Fibroblast of skin of abdomen (primary cell): ENCODE results near the gene C16orf86. TPM values are rescaled to one million over a fixed set of nuclear protein-coding genes. Genes with fewer than 3 reads are reported as not detected.

Experiments
- DNase-seq: peaks from one replicate; pipeline ENCODE4 v3.0.0-alpha.2; 2013
- polyA plus RNA-seq, 2 experiments: library from polyadenylated mRNA; unstranded; fragments of 120-200 nt; gene quantifications; one replicate each; pipeline ENCODE4 v1.2.1, GENCODE V29; 2013; ENCODE audit not compliant: insufficient read length in 2 of 2

C16orf86 gene, protein sequence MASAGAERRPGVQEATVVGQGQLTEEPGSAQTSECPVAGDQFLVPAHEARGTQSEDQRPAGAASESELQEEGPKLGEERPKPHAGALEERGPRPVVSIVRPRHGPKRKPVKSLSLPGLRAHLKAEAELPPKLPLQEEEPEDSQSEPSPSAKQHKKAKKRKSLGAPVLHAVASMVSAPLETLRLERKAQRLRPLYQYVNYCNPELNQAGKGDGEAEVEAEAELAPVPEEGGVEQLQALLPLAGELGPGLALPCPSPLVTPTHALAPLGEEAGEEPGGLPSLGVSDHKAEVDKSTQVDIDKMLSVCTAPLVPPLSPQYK
- polyA plus RNA-seq (2013, experiment 1 of 2; ENCODE audit: insufficient read length) = 2.5 TPM
- polyA plus RNA-seq (2013, experiment 2 of 2; ENCODE audit: insufficient read length) = 2.5 TPM

DNA sequence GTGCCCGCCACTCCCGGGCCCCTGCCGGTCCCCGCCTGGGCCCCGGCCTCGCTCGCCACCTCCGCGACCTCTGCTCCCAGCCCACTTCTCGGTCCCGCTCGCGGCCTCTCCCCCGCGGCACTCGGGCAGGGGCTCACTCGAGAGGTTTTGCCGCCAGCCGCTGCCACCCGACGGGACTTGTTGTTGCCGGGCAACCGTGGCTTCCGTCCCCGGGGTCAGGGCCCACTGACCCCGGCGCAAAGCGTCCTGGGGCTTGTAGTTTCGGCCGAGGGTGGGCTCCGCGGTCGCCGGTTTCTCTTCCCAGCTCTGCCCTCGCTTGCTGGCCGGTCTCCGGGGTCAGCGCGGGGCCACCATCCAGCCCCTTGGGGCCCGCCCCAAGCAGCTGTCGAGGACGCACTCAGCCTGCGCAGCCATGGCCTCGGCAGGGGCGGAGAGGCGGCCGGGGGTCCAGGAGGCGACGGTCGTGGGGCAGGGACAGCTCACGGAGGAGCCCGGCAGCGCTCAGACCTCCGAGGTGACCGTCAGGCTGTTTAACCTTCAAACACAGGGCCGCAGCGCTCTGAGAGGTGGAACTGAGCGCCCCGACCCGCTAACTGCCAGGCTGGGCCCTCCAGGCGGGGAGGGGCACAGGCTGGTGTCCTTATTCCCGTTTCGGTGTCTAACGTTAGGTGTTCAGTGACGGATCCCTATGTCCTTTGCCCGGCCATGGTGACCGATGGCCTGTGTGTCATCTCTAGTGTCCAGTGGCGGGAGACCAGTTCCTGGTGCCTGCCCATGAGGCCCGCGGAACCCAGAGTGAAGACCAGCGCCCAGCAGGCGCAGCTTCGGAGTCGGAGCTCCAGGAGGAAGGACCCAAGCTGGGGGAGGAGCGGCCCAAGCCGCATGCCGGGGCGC, at the start of gene C16orf86, which contains the start of gene ENKD1:
Gene C16orf86 (plus strand): TSS at position 256 of the 894 bp plus-strand sequence. CDS start 157 bp downstream, at position 413.
Gene ENKD1 (minus strand): TSS at position 192 of the 894 bp plus-strand sequence. CDS start 308 bp downstream, outside the sequence.
- peak; percentile 74 for DNase-seq

DNA sequence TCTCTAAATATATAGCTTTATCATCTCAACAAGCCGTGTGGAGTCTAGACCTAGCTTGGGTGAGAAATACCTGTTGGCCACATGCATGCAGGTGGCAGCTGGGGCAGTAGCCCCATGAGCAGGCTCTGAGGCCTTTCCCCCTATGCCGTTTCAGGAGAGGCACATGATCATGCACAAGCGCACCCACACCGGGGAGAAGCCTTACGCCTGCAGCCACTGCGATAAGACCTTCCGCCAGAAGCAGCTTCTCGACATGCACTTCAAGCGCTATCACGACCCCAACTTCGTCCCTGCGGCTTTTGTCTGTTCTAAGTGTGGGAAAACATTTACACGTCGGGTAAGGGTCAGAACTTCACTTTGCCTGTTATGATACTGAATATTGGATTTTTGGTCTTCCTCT, 38.4 kb upstream of the C16orf86 start:
- no peak for DNase-seq

DNA sequence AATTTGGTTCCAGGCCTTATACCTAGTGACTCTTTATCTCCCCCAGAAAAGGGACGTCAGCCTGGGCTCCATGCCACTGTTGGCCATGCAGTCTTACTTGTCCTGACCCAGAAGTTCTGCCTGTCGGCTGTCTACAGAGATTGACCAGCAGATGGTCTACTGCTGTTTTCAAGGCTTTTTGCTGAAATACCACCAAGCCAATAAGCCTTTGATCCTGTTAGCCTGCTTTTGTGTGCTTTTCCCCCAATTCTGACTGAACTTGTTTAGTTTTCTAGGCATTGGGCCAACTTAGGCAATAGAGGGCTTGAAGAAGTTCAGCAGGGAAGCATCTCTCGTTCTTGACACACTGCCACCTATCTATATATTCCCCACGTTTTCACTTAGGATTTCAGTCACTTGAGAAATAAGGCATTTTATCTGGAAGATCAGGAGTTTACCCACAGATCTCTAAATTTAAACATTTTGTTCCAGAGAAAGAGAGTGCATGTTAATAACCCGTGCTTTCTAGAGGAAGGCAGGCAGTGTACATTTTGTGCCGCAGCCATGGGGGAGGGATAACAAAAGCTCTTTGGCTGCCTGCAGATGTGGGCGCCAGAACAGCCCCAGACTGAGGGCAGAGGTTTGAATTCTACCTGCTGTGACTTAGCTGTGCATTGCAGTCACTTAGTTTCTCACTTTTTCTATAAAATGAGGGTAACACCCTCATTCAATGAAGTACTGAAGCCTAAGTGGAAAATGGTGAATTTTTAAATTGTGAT, 34.0 kb upstream of the C16orf86 start:
- DNase-seq = peak; percentile 28

DNA sequence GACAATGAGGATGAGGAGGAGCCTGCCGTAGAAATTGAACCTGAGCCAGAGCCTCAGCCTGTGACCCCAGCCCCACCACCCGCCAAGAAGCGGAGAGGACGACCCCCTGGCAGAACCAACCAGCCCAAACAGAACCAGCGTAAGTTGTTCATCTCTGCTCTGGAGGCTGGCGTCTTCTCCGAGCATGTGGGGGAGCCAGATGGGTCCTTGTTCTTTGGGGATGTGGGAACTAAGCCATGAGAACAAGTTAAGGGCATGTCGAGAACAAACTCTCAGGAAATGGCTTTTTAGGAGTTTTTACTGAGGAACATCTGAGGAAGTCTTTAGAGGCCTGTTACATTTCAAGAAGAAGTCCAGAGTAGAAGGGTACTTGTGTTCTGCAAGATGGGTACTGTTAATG, 29.9 kb upstream of the C16orf86 start:
- DNase-seq = no peak

DNA sequence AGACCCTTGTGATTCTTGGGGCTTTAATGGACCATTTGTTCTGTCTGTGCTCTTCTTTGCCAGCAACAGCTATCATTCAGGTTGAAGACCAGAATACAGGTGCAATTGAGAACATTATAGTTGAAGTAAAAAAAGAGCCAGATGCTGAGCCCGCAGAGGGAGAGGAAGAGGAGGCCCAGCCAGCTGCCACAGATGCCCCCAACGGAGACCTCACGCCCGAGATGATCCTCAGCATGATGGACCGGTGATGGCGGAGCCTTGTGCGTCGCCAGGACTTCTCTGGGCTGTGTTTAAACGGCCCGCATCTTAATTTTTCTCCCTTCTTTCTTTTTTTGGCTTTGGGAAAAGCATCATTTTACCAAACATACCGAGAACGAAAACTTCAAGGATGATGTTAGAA, 29.0 kb upstream of the C16orf86 start:
- DNase-seq = no peak

DNA sequence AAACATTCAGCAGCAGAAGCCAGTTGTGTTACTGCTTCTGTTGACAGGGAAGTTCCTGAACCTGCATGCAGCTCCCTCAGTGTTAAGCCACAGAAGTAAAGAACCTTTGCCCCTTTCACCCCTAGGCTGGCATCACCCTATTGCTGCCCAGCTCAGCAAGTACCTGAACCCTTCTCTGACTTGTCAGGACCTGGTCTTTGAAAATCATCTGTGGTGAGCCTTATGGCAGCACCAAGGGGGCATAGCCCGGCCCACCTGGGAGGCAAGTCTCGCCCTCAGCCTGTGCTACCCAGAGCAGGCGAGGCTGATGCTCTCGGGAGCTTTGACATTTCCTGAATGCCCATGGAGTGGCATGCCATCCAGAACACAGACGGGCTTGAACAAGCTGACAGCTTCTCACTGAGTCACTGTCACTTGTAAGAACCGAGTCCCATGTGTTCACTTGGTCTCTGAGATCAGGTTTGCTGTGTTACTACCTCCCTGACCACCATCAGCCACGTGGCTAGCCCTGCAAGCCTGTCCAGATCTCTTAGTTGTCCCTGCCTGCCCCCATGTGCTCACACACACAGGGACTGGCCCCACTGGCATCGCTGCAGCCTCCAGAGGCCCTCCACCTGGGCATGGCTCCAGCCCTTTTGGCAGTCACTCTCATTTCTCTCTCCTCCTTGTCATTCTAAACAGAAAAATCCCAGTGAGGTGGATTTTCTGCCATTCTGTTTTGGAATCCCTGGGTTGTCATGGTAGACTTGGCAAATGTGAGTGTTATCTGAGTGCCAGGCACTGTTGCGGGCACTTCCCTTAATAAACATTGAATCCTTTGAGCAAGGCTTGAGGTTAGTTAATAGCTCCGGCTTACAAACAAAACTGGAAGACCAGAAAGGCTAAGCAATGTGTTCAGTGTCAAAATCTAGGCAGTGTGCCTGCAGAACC, 24.6 kb upstream of the C16orf86 start:
- DNase-seq = no peak

DNA sequence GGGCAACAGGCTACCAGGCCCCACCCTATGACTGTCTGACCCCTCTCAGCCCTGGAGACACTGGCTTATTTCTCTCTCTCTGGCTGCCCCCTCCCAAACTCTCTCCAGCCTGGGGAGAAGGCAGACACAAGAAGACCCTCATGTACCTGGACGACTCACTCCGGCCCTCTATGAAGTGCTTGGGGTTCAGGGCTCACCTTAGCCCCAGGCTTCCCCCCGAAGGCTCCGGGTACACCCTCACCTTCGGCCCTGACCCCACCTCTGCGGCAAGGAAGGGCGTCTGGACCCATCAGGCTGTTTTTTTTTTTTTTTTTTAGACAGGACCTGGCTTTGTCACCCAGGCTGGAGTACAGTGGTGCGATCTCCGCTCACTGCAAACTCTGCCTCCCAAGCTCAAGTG, 22.6 kb upstream of the C16orf86 start:
- no peak for DNase-seq

DNA sequence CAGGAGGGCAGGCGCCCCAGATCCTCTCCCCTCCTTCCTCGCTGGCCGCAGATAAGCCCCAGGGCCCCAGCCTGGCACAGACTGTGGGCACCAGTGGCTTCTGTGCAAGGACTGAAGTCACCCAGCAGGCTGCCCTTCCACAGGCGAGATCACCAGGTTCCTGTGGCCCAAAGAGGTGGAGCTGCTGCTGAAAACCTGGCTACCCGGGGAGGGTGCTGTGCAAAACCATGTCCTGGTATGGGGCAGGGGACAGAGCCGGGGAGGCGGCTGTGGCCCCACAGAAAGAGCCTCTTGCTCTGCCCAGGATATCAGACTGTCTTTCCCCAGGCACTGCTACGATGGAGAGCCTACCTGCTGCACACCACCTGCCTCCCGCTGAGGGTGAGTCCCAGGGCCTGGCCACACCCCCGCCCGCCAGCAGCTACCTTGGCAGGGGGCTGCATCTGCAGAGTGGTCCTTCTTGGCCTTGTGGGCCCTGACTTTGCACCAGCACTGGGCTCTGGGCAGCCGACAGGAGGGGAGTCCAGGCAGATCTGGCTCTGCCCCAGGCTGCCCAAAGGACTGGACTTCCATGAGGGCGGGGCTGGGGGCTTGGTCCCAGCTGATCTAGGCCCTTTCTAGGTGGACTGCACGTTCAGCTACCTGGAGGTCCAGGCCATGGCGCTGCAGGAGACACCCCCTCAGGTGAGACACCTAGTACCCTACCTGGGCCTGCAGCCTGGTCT, 21.1 kb upstream of the C16orf86 start:
- no peak for DNase-seq

DNA sequence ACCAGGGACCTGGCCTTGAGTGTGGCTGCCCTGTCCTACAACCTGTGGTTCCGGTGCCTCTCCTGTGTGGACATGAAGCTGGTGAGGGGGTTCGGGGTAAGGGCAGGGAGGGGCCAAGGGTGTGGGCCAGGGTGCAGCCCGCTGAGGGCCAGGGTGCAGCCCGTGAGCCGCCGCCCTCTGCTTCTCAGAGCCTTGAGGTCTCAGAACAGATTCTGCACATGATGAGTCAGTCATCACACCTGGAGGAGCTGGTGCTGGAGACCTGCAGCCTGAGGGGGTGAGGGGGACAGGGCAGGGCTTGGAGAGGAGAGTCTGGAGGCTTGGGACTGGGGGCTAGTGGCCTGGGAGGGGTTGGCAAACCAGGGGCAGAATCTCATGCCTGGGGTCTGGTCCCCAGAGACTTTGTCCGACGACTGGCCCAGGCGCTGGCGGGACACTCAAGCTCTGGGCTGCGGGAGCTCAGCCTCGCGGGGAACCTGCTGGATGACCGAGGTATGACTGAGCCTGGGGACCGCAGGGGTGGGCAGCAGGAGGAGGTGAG, 19.4 kb upstream of the C16orf86 start:
- no peak for DNase-seq

DNA sequence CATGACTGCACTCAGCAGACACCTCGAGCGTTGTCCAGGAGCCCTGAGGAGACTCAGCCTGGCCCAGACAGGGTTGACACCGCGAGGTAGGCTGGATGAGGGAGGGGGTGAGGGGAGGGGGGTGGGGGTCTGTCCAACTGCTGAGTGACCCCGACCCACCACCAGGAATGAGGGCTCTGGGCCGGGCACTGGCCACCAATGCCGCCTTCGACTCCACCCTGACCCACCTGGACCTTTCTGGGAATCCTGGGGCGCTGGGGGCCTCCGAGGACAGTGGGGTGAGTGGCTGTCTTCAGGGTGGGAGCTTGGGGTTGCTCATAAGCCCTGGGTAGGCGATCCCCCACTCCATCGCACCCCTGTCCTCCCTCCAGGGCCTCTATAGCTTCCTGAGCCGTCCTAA, 18.9 kb upstream of the C16orf86 start:
- DNase-seq = no peak

DNA sequence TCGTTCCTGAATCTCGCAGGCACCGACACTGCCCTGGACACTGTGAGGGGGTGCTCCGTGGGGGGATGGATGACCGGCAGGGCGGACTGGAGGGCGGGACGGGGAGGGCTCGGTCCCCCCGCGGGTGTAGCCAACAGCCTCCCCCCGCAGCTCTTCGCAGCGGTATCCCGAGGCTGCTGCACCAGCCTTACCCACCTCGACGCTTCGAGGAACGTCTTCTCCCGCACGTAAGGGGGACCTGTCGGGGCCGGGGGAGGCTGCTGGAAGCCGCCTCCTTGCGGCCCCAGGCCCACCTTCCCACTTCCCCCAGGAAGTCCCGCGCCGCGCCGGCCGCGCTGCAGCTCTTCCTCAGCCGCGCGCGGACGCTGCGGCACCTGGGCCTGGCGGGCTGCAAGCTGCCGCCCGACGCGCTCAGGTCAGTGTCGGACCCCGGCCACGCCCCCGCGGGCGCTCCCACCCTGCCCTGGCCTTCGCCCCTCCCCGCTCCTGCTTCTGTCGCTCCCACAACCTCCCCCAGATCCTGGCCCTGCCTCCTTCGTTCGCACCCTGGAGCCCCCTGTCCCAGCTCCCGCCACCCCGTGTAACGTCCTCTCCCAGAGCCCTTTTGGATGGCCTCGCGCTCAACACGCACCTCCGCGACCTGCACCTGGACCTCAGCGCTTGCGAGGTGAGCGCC, 18.4 kb upstream of the C16orf86 start:
- DNase-seq = no peak

DNA sequence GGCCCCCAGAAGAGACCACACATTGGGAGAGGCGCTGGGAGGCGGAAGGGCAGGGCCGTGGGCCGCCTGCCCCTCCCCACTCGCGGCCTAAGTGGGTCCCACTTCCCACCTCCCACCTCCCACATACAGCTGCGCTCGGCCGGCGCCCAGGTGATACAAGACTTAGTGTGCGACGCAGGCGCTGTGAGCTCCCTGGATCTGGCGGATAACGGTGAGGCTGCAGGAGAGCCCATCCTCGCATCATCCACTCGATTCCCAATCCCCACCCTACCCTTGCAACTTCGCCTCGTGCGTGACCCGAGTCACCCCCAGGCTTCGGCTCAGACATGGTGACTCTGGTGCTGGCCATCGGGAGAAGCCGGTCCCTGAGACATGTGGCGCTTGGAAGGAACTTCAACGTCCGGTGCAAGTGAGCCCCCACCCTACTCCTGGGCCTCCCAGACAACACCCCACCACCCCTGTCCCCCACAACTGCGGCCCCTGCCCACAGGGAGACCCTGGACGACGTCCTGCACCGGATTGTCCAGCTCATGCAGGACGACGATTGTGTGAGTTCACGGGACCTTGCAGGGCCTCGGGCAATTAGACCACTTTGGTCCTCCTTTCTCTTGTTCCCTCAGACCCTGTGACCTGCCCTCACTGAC, 17.7 kb upstream of the C16orf86 start:
- no peak for DNase-seq

DNA sequence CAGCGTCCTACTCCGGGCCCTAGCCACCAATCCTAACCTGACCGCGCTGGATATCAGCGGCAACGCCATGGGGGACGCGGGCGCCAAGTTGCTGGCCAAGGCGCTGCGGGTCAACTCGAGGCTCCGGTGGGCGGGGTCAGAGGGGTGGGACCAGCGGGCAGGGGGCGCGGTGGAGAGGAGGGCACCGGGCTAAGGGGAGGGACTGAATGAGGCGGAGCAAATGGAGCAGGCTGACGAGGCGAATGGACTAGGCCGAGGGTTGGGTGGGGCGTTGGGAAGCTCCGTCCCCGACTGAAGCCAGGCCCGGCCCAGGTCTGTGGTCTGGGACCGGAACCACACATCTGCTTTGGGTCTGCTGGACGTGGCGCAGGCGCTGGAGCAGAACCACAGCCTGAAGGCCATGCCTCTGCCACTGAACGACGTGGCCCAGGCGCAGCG, 17.1 kb upstream of the C16orf86 start:
- DNase-seq = no peak

DNA sequence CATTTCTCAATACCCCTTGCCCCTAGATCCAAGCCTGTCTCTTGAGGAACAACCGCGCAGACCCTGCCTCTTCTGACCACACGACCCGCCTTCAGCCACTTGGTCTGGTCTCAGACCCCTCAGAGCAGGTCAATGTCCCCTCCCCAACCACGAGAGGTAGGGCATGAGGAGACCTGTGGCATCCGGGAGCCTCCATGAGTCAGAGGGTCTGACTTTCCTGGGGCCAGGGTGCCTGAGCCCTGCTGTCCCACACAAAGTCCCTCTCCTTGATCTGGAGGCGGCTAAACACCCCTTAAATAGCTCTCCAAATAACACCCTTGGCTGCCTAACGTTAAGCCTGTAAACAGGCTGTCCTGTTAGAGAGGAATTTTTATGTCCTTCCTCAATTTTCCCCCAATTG, 16.6 kb upstream of the C16orf86 start:
- no peak for DNase-seq

DNA sequence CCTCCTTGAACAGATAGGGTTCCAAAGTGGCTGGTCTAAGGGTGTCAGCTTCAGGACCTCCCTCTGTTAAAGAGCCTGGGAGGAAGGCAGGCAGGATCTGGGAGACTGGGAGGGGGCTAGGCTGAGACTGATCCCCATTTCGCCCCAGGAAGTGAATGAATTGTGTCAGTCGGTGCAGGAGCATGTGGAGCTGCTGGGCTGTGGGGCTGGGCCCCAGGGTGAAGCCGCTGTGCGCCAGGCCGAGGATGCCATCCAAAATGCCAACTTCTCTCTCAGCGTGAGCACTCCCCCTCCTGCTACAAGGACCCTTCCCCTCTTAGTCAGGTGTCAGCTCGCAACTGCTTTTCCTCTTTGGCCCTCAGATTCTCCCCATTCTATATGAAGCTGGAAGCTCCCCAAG, 15.6 kb upstream of the C16orf86 start:
- DNase-seq = no peak

DNA sequence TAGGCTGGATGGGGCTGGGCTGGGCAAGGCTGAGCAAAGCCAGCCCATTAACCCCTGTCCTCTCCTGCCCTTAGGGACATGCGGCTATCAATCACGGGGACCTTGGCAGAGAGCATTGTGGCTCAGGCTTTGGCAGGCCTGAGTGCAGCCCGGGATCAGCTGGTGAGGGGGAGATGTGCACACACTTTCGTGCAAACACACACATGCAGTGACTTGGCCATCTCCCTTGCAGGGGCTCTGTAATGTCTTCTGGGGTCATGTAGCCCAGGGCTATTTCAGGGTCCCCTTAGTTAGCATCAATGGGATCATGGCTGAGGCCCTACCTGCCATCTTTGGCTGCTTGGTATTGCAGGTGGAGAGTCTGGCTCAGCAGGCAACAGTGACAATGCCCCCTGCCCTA, 14.8 kb upstream of the C16orf86 start:
- DNase-seq = no peak

DNA sequence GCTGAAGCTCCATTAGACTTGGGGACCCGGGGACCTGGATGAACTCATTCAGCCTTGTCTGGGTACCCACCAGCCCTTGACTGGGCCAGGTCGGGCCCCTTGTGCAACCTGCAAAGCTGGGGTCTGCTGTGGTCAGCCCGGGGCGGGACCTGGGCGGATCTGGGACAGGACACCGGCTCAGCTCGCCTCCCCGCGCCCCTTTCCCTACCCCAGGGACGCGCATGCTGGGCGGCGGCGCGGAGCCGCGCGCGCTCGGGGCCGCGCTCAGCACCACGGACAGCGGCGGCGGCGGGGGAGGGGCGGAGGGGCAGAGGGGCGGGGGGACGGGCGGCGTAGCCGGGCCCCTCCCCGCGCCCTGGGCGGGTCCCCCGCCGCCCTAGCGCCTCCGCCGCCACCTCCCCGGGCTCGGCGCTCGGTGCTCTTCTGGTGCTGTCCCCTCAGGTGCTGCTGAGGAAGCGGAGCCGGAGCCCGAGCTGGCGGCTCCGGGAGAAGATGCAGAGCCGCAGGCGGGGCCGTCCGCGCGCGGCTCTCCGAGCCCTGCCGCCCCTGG, 14.0 kb upstream of the C16orf86 start:
- DNase-seq = no peak

DNA sequence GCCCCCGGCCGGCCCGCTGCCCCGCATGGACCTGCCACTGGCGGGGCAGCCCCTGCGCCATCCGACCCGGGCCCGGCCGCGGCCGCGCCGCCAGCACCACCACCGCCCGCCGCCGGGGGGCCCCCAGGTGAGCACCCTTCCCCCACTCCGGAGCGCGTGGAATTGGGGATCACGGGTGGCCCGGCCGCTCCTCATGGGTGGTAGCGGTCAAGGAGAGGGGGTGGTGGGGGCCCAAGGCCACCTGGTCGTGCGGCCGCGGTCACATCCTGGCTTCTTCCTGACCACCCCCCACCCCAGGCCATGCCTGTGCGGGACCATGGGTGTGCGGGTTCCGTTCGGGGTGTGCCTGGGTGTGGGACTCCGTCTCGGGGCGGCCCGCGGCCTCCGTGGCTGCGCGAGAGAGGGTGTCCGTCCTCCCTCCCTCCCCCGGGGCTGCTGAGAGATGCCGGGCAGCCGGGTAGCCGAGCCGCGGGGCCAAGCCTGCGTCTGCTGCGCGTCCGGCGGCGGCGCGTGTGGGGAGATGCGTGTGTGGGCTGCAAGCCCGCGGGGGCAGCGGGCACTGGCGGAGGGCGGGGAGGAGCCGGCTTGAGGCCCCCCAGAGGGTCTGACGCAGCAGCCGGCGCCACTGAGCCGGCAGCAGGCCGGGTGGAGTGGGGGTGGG, 13.4 kb upstream of the C16orf86 start:
- peak; percentile 20 for DNase-seq
